H1 (cell line): ENCODE results near the gene ANGPTL2.

Experiments used
- BACH1 ChIP-seq: IDR thresholded peaks from 2 replicates; pipeline ENCODE4 v1.6.1; 2012; ENCODE audit warnings: low read length, improper control_type of control experiment
- CREB1 ChIP-seq: IDR thresholded peaks from 2 replicates; pipeline ENCODE4 v1.6.1; 2012; ENCODE audit warnings: inconsistent platforms
- EP300 ChIP-seq, 2 experiments: IDR thresholded peaks; 1 replicate in 1 of 2; 2 replicates in 1 of 2; pipeline ENCODE4 v1.6.1; 2011 to 2012; ENCODE audit warnings: low read depth in 2 of 2, low read length in 2 of 2, mild to moderate bottlenecking in 2 of 2, borderline replicate concordance in 1 of 2, inconsistent platforms in 1 of 2, moderate library complexity in 1 of 2
- EZH2 ChIP-seq: fragments of 200-600 bp; sonication (generic); IDR thresholded peaks from 2 replicates; pipeline ENCODE4 v1.7.1; 2012; ENCODE audit warnings: low read depth, mild to moderate bottlenecking, moderate library complexity, low read length, inconsistent platforms; ENCODE audit not compliant: severe bottlenecking
- HDAC2 ChIP-seq, 2 experiments: fragments of 300-600 bp in 1 of 2; sonication (generic) in 1 of 2; IDR thresholded peaks; 2 replicates each; pipeline ENCODE4 v1.6.1; 2011 to 2012; ENCODE audit warnings: low read depth in 2 of 2, low read length in 2 of 2, mild to moderate bottlenecking in 2 of 2, moderate library complexity in 2 of 2, borderline replicate concordance in 1 of 2, inconsistent platforms in 1 of 2
- NRF1 ChIP-seq: IDR thresholded peaks from 2 replicates; pipeline ENCODE4 v1.6.1; 2011; ENCODE audit warnings: mild to moderate bottlenecking, low read depth, low read length, improper control_type of control experiment
- POLR2A ChIP-seq, 2 experiments: IDR thresholded peaks; 1 replicate in 1 of 2; 2 replicates in 1 of 2; pipeline ENCODE4 v1.6.1; 2011; ENCODE audit warnings: low read depth in 2 of 2, low read length in 2 of 2, mild to moderate bottlenecking in 2 of 2; ENCODE audit errors: control extremely low read depth in 1 of 2
- POLR2AphosphoS5 ChIP-seq: IDR thresholded peaks from 2 replicates; pipeline ENCODE4 v1.6.1; 2011; ENCODE audit warnings: low read depth, low read length
- RAD21 ChIP-seq, 2 experiments: IDR thresholded peaks in 1 of 2; conservative IDR thresholded peaks in 1 of 2; 2 replicates each; pipeline ENCODE4 v1.6.1; 2011; ENCODE audit warnings: low read depth in 2 of 2, low read length in 2 of 2, improper control_type of control experiment in 1 of 2, inconsistent platforms in 1 of 2, mild to moderate bottlenecking in 1 of 2, moderate library complexity in 1 of 2
- YY1 ChIP-seq: IDR thresholded peaks from 2 replicates; pipeline ENCODE4 v1.6.1; 2011; ENCODE audit warnings: low read depth, mild to moderate bottlenecking, low read length
- TF ChIP-seq, protein P1 (sequence below): IDR thresholded peaks from 2 replicates; pipeline ENCODE4 v1.6.1; 2012; ENCODE audit warnings: inconsistent platforms
- TF ChIP-seq, protein P2 (sequence below), 3 experiments: IDR thresholded peaks; 1 replicate in 2 of 3; 2 replicates in 1 of 3; pipeline versions ENCODE4 v1.5.1 to v1.6.1; 2011; ENCODE audit warnings: low read length in 3 of 3, mild to moderate bottlenecking in 3 of 3, inconsistent platforms in 2 of 3, low read depth in 1 of 3, moderate library complexity in 1 of 3; ENCODE audit not compliant: insufficient read depth in 1 of 3; ENCODE audit errors: control extremely low read depth in 1 of 3
- TF ChIP-seq, protein P3 (sequence below): IDR thresholded peaks from 2 replicates; pipeline ENCODE4 v1.6.1; 2011; ENCODE audit warnings: low read length, improper control_type of control experiment

DNA sequence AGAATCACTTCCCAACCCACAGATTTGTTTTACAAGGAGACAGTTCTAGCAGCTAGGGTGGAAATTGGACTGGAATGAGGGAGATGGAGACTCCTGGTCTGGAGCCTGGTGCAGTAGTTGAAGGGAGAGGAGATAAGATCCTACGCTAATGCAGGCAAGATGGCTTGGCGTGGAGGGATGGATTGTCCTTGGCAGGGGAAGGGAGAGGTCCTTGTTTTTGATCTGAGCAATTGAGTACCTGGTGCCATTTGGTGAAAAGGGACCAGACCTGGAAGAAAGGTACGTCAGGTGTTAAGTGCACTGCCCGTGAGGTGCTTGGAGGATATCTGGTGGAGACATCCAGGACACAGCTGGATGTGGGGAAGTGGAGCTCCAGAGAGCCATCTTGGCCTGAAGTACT, 35.7 kb downstream of the ANGPTL2 start:
- TF ChIP-seq, protein P1, sequence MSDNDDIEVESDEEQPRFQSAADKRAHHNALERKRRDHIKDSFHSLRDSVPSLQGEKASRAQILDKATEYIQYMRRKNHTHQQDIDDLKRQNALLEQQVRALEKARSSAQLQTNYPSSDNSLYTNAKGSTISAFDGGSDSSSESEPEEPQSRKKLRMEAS, result no peak
- TF ChIP-seq POLR2A (IDR thresholded peaks at IDR 0.05; ENCODE audit: control extremely low read depth in 1 of 2, low read depth in 2 of 2, low read length in 2 of 2) (no peak), HDAC2 (IDR thresholded peaks at IDR 0.05; ENCODE audit: borderline replicate concordance in 1 of 2, low read depth in 2 of 2, low read length in 2 of 2) (no peak), RAD21 (IDR thresholded peaks at IDR 0.05 in 1 of 2, conservative IDR thresholded peaks at IDR 0.05 in 1 of 2; ENCODE audit: low read depth in 2 of 2, low read length in 2 of 2) (no peak), BACH1 (no peak), NRF1 (no peak), EP300 (IDR thresholded peaks at IDR 0.05; ENCODE audit: borderline replicate concordance in 1 of 2, low read depth in 2 of 2, low read length in 2 of 2) (no peak), CREB1 (no peak), EZH2 (no peak), YY1 (no peak), POLR2AphosphoS5 (no peak)
- TF ChIP-seq, protein P2, sequence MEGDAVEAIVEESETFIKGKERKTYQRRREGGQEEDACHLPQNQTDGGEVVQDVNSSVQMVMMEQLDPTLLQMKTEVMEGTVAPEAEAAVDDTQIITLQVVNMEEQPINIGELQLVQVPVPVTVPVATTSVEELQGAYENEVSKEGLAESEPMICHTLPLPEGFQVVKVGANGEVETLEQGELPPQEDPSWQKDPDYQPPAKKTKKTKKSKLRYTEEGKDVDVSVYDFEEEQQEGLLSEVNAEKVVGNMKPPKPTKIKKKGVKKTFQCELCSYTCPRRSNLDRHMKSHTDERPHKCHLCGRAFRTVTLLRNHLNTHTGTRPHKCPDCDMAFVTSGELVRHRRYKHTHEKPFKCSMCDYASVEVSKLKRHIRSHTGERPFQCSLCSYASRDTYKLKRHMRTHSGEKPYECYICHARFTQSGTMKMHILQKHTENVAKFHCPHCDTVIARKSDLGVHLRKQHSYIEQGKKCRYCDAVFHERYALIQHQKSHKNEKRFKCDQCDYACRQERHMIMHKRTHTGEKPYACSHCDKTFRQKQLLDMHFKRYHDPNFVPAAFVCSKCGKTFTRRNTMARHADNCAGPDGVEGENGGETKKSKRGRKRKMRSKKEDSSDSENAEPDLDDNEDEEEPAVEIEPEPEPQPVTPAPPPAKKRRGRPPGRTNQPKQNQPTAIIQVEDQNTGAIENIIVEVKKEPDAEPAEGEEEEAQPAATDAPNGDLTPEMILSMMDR (IDR thresholded peaks at IDR 0.05; ENCODE audit: control extremely low read depth in 1 of 3, insufficient read depth in 1 of 3, low read depth in 1 of 3, low read length in 3 of 3), result no peak
- TF ChIP-seq, protein P3, sequence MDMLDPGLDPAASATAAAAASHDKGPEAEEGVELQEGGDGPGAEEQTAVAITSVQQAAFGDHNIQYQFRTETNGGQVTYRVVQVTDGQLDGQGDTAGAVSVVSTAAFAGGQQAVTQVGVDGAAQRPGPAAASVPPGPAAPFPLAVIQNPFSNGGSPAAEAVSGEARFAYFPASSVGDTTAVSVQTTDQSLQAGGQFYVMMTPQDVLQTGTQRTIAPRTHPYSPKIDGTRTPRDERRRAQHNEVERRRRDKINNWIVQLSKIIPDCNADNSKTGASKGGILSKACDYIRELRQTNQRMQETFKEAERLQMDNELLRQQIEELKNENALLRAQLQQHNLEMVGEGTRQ, result no peak
